GM13976 (cell line): ENCODE data around the gene MFSD12.
"Not testable (repeated sequence)": the region's sequence is repeated elsewhere in the genome, so short reads cannot be mapped to it uniquely, and the experiment has no call there.

Source experiments
- DNase-seq: peaks from one replicate; pipeline ENCODE4 v3.0.0; 2012; ENCODE audit warnings: low spot score
- CTCF ChIP-seq: IDR thresholded peaks from 2 replicates; pipeline ENCODE4 v1.5.1; 2012; ENCODE audit warnings: borderline replicate concordance, mild to moderate bottlenecking; ENCODE audit not compliant: insufficient read depth; ENCODE audit errors: extremely low read depth, missing control alignments, control extremely low read depth
- in situ Hi-C: fragments of 300-500 bp; cut with MboI; formaldehyde crosslinking; loops from one replicate; pipeline ENCODE4 v1.12.0; 2022; ENCODE audit warnings: low sequenced_read_pairs, mixed read lengths, inconsistent platforms; ENCODE audit not compliant: unreplicated experiment

Gene MFSD12

GRCh38 chr19:3534375-3535234 lies 22.8 kb downstream of the MFSD12 start:
- no peak for TF ChIP-seq CTCF
- in situ Hi-C loops = no loop called here
- no peak for DNase-seq

GRCh38 chr19:3533563-3534216 lies 23.7 kb downstream of the MFSD12 start:
- in situ Hi-C loops = no loop called here
- TF ChIP-seq CTCF = no peak
- DNase-seq = no peak

- no peak for DNase-seq
- TF ChIP-seq CTCF = no peak
- in situ Hi-C loops = no loop called here
Observed at GRCh38 chr19:3533033-3533432, 24.4 kb downstream of the MFSD12 start.

- in situ Hi-C loops = no loop called here
- TF ChIP-seq CTCF = no peak
- DNase-seq = no peak
Observed at GRCh38 chr19:3532154-3532786, 25.1 kb downstream of the MFSD12 start.

- no peak for DNase-seq
- TF ChIP-seq CTCF = no peak
- in situ Hi-C loops = no loop called here
Observed at GRCh38 chr19:3531716-3532115, 25.7 kb downstream of the MFSD12 start.

- no peak for TF ChIP-seq CTCF
- DNase-seq = no peak
- in situ Hi-C loops = no loop called here
Observed at GRCh38 chr19:3530389-3530788, 27.0 kb downstream of the MFSD12 start.

GRCh38 chr19:3529299-3529698 lies 28.1 kb downstream of the MFSD12 start:
- DNase-seq, in situ Hi-C loops: not testable (repeated sequence)
